Ascending aorta (tissue), 2 donors: ENCODE measurements around the gene CD40. TPM values are rescaled to one million over a fixed set of nuclear protein-coding genes. Genes with fewer than 3 reads are reported as not detected.

ENCODE experiments used
- DNase-seq, 2 donors: peaks; one replicate each; pipeline ENCODE4 v3.0.0-alpha.2; 2019; ENCODE audit warnings: low spot score in 2 of 2
- H3K27ac ChIP-seq, 2 donors: fragments of 200-600 bp; sonication (generic); one replicate each; pipeline ENCODE4 v1.5.1; 2016 to 2017; ENCODE audit warnings: mild to moderate bottlenecking in 1 of 2
- H3K27me3 ChIP-seq: fragments of 200-600 bp; sonication (generic); one replicate; pipeline ENCODE4 v1.5.1; 2017
- H3K36me3 ChIP-seq, 2 donors: fragments of 200-600 bp; sonication (generic); one replicate each; pipeline ENCODE4 v1.5.1; 2016
- H3K4me1 ChIP-seq, 2 donors: fragments of 200-600 bp; sonication (generic); one replicate each; pipeline ENCODE4 v1.5.1; 2016 to 2017; ENCODE audit warnings: mild to moderate bottlenecking in 1 of 2
- H3K4me3 ChIP-seq, 2 donors: fragments of 200-600 bp; sonication (generic); one replicate each; pipeline ENCODE4 v1.5.1; 2016 to 2017; ENCODE audit warnings: mild to moderate bottlenecking in 1 of 2
- H3K9me3 ChIP-seq, 2 donors: fragments of 200-600 bp; sonication (generic); one replicate each; pipeline ENCODE4 v1.5.1; 2016
- CTCF ChIP-seq, 3 experiments: fragments of 200-600 bp in 2 of 3; fragments of 450-650 bp in 1 of 3; sonication (generic) in 2 of 3; IDR thresholded peaks; one replicate each; pipeline ENCODE4 v1.5.1; 2016 to 2019; ENCODE audit warnings: antibody characterized with exemption in 3 of 3, mild to moderate bottlenecking in 1 of 3, moderate library complexity in 1 of 3
- intact Hi-C: fragments of 100-400 bp; cut with DNase I; formaldehyde crosslinking; loops from one replicate; pipeline ENCODE4 v1.15.1; 2023
- total RNA-seq: library from RNA; depleted of rRNA; stranded (reverse); fragments of >200 nt; gene quantifications from one replicate; pipeline ENCODE4 v1.1.0, GENCODE V29; 2016

Gene CD40
- total RNA-seq, 1 donor from 2014 or later: 34.7 TPM

- no peak for TF ChIP-seq CTCF (IDR thresholded peaks at IDR 0.05)
- peaks cover 49 to 62% of the 10 kb centered on the region in 2 donors for H3K36me3 ChIP-seq
- intact Hi-C loops: no loop called here
- no peak for DNase-seq
- H3K4me1 ChIP-seq: no peaks in the 10 kb centered on the region
- no peak overlapping the region for H3K27ac ChIP-seq
- no peak overlapping the region for H3K4me3 ChIP-seq
- H3K27me3 ChIP-seq: no peaks in the 10 kb centered on the region
- H3K9me3 ChIP-seq: no peaks in the 10 kb centered on the region
These were observed 44.1 kb upstream of the CD40 start for GRCh38 chr20:46074006-46074405.

- no peak overlapping the region for H3K27ac ChIP-seq
- TF ChIP-seq CTCF (IDR thresholded peaks at IDR 0.05): no peak
- no peaks in the 10 kb centered on the region for H3K27me3 ChIP-seq
- H3K36me3 ChIP-seq: peaks cover 38 to 49% of the 10 kb centered on the region in 2 donors
- no peak overlapping the region for H3K4me3 ChIP-seq
- intact Hi-C loops: no loop called here
- DNase-seq: no peak
- peaks cover under 1 to 10% of the 10 kb centered on the region in 2 donors for H3K4me1 ChIP-seq
- no peaks in the 10 kb centered on the region for H3K9me3 ChIP-seq
These were observed 41.3 kb upstream of the CD40 start for GRCh38 chr20:46076806-46077205.

GRCh38 chr20:46077642-46078305 lies 40.3 kb upstream of the CD40 start:
- H3K27me3 ChIP-seq: no peaks in the 10 kb centered on the region
- H3K4me1 ChIP-seq: peaks cover 11 to 19% of the 10 kb centered on the region in 2 donors
- no peak overlapping the region for H3K4me3 ChIP-seq
- no peak for DNase-seq
- peaks cover 38 to 49% of the 10 kb centered on the region in 2 donors for H3K36me3 ChIP-seq
- TF ChIP-seq CTCF (IDR thresholded peaks at IDR 0.05): no peak
- H3K9me3 ChIP-seq: no peaks in the 10 kb centered on the region
- no peak overlapping the region for H3K27ac ChIP-seq
- intact Hi-C loops: no loop called here

- TF ChIP-seq CTCF (IDR thresholded peaks at IDR 0.05): no peak
- intact Hi-C loops: no loop called here
- no peak overlapping the region for H3K27ac ChIP-seq
- H3K4me3 ChIP-seq: no peak overlapping the region
- peaks cover 13 to 29% of the 10 kb centered on the region in 2 donors for H3K4me1 ChIP-seq
- no peak for DNase-seq
- peaks cover 38 to 43% of the 10 kb centered on the region in 2 donors for H3K36me3 ChIP-seq
- H3K9me3 ChIP-seq: no peaks in the 10 kb centered on the region
- no peaks in the 10 kb centered on the region for H3K27me3 ChIP-seq
These were observed 39.2 kb upstream of the CD40 start for GRCh38 chr20:46078954-46079353.

- DNase-seq: no peak
- intact Hi-C loops: no loop called here
- H3K4me1 ChIP-seq: peaks cover 13 to 46% of the 10 kb centered on the region in 2 donors
These were observed 37.0 kb upstream of the CD40 start for GRCh38 chr20:46081074-46081473.

More at GRCh38 chr20:46081074-46081473, 37.0 kb upstream of the CD40 start:
- Histone ChIP-seq H3K27ac (no peak overlapping the region), H3K36me3 (peaks cover 20 to 26% of the 10 kb centered on the region in 2 donors), H3K27me3 (no peaks in the 10 kb centered on the region), H3K9me3 (no peaks in the 10 kb centered on the region), H3K4me3 (no peak overlapping the region)
- no peak for TF ChIP-seq CTCF (IDR thresholded peaks at IDR 0.05)
